IPS-18c (cell line): ENCODE results near the gene CCDC148.

Experiments used
- H3K4me3 ChIP-seq: 2 replicates; pipeline ENCODE4 v1.7.0; 2013; ENCODE audit warnings: low read depth, mild to moderate bottlenecking, low read length, moderate library complexity; ENCODE audit not compliant: insufficient read depth
- H3K9me3 ChIP-seq: one replicate; pipeline ENCODE4 v1.6.1; 2013; ENCODE audit warnings: mild to moderate bottlenecking, low read length, moderate library complexity; ENCODE audit not compliant: control insufficient read depth, insufficient read depth

CCDC148 gene

GRCh38 chr2:158456309-158457066 lies at the start of gene CCDC148, which contains the start of gene PKP4:
Gene CCDC148 (minus strand): TSS chr2:158456753. CDS start chr2:158456439, 314 bp downstream.
Gene PKP4 (plus strand): TSS chr2:158456952. CDS start chr2:158533185, 76,233 bp downstream.
- Histone ChIP-seq H3K9me3 (no peaks in the 10 kb centered on the region), H3K4me3 (peak within 1 kb of the TSS; percentile 94)

DNA sequence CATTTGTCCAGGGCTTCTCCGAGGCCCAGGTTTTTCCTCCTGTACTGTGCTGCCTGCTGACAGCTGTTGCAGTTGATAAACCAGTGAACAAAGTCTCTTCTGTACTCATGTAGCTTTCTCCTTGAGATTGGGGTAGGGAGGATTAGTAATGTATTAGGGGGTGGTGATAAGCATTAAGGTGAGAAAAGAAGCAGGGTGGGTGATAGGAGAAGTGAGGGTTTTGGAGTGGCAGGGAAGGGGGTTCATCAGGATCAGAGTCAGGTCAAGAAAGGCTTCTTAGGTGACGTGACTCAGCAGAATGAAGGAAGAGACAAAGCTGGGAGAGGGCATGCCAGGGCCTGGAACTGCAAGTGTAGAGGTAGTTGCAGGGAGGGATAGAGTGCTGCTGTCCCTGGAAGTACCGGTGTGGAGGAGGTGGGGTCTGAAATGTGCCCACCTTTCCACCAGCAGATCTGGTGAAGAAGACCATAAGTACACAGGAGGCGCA lies 48.9 kb upstream of the CCDC148 start:
- no peaks in the 10 kb centered on the region for H3K9me3 ChIP-seq

GRCh38 chr2:158504088-158504487 lies 47.5 kb upstream of the CCDC148 start:
- no peak overlapping the region for H3K4me3 ChIP-seq
- H3K9me3 ChIP-seq, result no peaks in the 10 kb centered on the region

More for the DNA sequence above, 48.9 kb upstream of the CCDC148 start:
- no peak overlapping the region for H3K4me3 ChIP-seq

- Histone ChIP-seq H3K4me3 (no peak overlapping the region), H3K9me3 (no peaks in the 10 kb centered on the region)
Observed at GRCh38 chr2:158502974-158503373, 46.4 kb upstream of the CCDC148 start.

DNA sequence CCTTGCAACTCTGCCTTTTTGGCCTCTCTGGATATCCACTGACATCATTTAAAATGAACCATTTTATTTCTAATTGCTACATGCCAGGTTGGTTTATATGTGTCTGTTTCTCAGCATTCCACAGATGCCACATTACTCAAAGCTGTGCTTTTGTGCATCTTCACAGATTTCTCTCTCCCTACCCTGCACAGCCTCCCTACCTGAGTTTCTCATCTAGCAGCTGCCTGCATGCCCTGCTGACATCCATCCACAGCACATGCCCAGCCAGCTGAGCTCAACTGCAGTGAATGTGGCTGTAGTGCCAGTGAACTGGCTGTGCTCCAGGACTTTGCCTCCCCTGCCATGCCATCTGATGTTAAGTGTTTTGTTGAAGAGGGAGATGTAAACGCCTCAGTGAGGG lies 44.7 kb upstream of the CCDC148 start:
- Histone ChIP-seq H3K9me3 (no peaks in the 10 kb centered on the region), H3K4me3 (no peak overlapping the region)

DNA sequence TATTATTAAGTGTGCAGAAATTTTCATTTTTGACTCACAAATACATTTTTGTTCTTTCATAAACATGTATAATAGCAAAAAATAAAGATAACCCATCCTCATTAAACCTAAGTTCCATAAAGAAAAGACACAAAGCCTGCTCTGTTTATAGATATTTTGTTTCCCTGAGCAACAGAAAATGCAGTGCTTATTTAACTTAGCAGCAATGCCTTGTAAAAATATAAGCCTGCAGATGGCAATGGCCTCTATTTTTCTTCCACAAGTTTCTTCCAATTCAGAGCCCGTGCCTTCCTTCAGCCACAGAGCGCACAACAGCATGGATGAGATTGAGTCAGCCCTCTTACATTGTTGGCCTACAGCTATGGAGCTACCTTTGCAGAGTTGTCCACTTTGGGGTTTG lies 43.8 kb upstream of the CCDC148 start:
- Histone ChIP-seq H3K4me3 (no peak overlapping the region), H3K9me3 (no peaks in the 10 kb centered on the region)

DNA sequence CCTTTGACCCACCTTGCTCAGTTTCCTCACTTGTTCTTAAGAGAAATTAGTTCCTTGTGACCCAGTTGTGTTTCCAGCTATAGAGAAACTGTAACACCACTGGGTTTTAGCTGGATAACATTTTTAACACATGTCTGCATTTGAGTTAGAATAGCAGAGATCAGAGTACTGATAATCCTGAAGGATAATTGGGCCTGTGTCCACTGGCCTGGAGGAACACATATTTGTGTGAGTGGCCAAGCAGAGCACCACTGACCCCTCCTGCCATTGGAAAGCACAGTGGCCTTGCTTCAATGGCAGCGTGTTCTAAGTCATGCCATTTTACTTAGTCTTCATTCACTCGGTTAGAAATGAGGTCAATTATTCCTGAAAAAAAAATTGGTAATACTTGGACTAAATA lies 42.8 kb upstream of the CCDC148 start:
- H3K9me3 ChIP-seq, result no peaks in the 10 kb centered on the region

DNA sequence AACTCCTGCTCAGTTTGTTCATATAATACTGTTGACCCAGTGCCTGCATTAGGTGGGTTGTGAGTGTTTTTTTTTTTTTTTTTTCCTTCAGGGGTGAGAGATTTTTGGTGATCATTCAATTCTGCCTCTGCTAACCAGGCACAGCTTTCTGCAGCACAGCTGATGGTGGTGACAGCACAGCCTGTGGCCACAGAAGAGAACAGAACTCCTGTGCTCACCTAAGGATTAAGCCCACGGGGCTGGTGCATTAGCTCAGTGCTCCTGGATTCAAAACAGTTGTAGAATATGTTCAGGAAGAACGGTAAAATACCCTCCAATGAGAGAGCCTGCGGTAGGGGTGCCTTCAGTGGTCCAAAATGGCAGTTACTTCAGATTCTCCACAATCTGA lies 42.2 kb upstream of the CCDC148 start:
- Histone ChIP-seq H3K4me3 (no peak overlapping the region), H3K9me3 (no peaks in the 10 kb centered on the region)

More for the DNA sequence above, 42.8 kb upstream of the CCDC148 start:
- H3K4me3 ChIP-seq, result no peak overlapping the region

DNA sequence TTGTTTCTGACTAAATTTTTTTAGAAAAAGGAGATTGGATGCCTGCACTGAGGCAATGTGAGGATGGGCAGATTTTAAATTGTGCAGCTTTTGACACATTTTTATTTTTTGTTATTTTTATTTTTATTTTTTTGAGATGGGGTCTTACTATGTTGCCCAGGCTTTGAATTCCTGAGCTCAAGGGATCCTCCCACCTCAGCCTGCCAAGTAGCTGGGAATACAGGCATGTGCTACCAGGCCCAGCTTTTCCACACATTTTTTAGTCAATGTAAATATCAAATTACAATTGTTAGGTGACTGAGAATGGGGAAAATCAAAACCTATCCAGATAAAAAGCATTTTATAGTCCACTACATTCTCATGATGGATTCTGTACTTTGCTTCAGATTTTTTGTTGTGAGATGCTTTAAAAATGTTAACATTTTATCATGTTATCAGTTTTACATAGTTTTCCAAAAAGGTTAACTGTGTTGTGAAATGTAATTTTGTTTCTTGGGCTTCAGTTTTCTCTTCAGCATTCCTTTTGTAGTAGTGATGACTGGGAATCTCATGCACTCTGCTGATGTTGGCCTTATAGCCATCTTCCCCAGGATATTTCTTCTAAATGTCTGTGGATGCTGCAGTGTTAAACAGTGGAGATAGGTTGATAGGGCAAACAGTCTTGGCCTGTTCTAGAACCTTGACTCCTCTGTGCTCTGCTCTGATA lies 41.6 kb upstream of the CCDC148 start:
- no peaks in the 10 kb centered on the region for H3K9me3 ChIP-seq

DNA sequence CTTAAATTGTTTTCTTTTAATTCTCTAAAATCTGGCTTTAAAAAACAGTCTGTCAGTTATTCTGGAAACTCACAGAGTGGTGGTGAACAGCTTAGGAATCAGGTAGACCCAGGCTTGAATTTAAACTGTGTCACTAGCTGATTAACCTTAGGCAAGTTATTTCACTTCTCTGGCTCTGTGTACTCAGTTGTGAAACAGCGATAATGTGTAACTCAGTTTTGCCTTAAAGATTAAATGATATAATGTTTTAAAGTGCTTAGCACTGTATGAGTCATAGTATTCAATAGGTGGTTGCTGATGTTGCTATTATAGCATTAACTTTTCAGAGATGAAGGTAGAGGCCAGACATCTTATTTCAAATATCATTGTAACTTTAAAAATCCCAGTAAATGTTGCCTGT lies 40.9 kb upstream of the CCDC148 start:
- H3K4me3 ChIP-seq, result no peak overlapping the region
- H3K9me3 ChIP-seq, result no peaks in the 10 kb centered on the region

More for the DNA sequence above, 41.6 kb upstream of the CCDC148 start:
- H3K4me3 ChIP-seq, result no peak overlapping the region

DNA sequence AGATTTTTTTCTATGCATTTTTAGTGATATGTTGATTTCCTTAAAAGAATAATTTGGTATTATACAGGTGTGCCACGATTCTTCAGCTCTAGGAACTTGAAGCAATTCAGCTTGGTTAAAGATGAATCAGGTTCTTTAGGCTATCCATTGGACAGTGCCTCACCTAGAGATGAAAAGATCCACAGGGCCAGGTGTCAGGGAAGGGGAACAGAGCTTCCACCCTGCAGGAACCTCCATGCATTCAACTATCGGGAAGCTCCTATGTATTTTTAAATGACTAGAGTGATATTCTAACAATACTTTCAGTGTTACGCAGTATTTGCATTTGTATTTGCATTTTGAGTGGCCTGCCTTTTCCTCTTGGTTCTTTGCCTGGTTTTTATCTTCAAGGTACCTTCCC lies 40.4 kb upstream of the CCDC148 start:
- H3K9me3 ChIP-seq, result no peaks in the 10 kb centered on the region
- no peak overlapping the region for H3K4me3 ChIP-seq

GRCh38 chr2:158495175-158495574 lies 38.6 kb upstream of the CCDC148 start:
- no peaks in the 10 kb centered on the region for H3K9me3 ChIP-seq
- H3K4me3 ChIP-seq, result no peak overlapping the region

GRCh38 chr2:158493458-158493857 lies 36.9 kb upstream of the CCDC148 start:
- no peaks in the 10 kb centered on the region for H3K9me3 ChIP-seq
- H3K4me3 ChIP-seq, result no peak overlapping the region

DNA sequence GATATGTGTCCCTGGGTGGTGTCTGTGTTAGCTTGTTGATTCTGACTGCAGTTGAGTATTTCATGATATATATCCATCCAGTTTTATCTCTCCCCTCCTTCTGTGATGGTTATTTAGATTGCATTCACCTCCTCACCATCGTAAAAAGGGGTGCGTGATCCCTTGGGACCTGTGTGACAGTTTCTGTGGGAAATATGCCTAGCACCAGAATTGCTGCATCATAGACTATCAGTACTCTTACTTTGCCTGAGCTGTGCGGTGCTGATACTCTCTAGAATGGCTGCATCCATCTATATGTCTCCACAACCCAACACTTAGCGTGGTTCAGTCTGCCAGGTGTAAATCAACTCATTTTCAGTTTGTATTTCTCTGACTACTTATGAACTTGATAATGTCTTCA lies 34.5 kb upstream of the CCDC148 start:
- H3K9me3 ChIP-seq, result no peaks in the 10 kb centered on the region
- H3K4me3 ChIP-seq, result no peak overlapping the region

- H3K4me3 ChIP-seq, result no peak overlapping the region
- no peaks in the 10 kb centered on the region for H3K9me3 ChIP-seq
Observed at GRCh38 chr2:158489366-158490112, 33.0 kb upstream of the CCDC148 start.

DNA sequence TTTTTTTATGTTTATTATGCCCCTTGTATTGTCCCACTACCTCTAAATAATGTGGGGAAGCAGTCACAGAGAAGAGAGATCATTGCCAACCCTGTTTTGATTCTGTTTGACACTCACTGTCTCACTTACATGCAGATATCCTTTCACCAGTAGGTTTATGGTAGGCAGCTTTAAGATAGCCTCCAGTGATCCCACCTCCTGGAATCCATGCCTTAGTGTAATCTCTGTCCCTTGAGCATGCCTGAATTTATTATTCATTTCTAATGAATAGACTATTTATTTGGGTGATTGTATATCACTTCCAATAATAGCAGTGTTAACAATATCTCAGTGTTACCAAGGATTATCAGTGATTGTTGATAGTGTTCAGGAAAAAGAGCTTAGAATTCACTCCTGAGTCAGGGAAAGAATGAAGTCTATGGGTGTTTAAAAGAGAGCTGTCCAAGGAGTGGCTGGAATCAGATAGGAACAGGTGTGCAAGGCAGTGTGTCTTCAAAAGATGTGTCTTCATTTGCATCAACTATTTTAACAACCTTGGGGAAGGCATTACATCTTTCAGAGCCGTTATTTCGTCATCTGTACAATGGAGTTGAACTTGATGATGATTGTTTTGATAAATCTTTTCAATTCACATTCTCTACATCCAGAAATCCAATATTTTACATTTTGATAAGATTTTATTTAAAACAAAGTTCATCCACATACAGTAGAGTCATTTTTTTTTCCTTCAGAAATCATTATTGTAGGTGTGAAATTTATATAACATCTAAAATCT lies 32.1 kb upstream of the CCDC148 start:
- no peak overlapping the region for H3K4me3 ChIP-seq
- no peaks in the 10 kb centered on the region for H3K9me3 ChIP-seq

GRCh38 chr2:158487419-158487818 lies 30.9 kb upstream of the CCDC148 start:
- no peak overlapping the region for H3K4me3 ChIP-seq

More at GRCh38 chr2:158487419-158487818, 30.9 kb upstream of the CCDC148 start:
- H3K9me3 ChIP-seq, result no peaks in the 10 kb centered on the region
